Middle frontal gyrus (tissue), 1 donor: ENCODE measurements around the gene NFIC.
"Not testable (repeated sequence)": the region's sequence is repeated elsewhere in the genome, so short reads cannot be mapped to it uniquely, and the experiment has no call there.

Experiments used
- DNase-seq: peaks from one replicate; pipeline ENCODE4 v3.0.0-alpha.2; 2015; ENCODE audit warnings: low spot score; ENCODE audit errors: extremely low spot score

NFIC gene

DNA sequence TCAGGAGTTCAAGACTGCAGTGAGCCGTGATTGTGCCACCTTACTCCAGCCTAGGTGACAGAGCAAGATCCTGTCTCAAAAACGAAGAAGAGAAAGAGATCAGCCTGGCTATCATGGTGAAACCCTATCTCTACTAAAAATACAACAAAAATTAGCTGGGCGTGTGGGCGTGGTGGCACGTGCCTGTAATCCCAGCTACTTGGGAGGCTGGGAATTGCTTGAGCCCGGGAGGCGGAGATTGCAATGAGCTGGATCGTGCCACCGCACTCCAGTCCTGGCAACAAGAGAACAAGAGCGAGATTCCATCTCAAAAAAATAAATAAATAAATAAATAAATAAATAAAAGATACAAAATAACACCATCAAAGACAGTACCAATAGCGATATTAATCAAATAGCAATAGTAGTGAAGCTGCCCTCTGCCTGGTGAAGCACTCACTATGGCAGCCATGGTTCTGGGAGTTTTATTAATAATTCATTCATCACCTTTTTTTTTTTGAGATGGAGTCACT lies 53.9 kb downstream of the NFIC start:
- no peak for DNase-seq

DNA sequence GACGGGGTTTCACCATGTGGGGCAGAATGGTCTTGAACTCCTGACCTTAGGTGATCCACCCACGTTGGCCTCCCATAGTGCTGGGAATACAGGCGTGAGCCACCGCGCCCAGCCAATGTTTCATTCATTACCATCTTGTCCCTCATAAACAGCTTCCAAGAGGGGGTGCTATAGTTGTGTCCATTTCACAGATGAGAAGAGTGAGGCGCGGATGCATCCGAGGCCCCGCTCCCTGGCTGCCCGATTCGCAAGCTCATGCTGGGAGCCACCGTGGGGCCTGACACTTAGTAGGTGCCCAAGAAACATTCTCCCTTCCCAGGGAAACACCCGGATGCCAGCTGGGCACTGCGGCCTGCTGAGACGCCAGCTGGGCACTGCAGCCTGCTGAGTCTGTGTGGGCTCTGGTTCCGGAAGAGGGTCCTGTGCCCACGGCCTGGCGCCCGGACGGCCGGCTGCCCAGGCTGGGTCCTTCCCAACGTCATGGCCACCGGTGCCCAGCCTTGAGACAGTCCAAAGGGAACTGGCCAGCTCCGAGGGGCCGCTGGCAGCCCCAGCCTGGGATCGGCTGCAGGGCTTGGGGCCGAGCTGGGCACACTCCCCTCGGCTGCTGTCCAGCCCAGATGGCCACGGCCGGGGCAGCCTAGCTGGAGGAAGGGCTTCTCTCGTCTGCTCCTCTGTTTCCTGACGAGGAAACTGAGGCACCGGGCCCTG lies 54.7 kb downstream of the NFIC start:
- DNase-seq = no peak

- not testable (repeated sequence) for DNase-seq
Measured at GRCh38 chr19:3421656-3422055, 55.3 kb downstream of the NFIC start.

GRCh38 chr19:3423183-3423829 lies 56.9 kb downstream of the NFIC start:
- DNase-seq = no peak

GRCh38 chr19:3426433-3426832 lies 60.0 kb downstream of the NFIC start:
- DNase-seq = no peak

DNA sequence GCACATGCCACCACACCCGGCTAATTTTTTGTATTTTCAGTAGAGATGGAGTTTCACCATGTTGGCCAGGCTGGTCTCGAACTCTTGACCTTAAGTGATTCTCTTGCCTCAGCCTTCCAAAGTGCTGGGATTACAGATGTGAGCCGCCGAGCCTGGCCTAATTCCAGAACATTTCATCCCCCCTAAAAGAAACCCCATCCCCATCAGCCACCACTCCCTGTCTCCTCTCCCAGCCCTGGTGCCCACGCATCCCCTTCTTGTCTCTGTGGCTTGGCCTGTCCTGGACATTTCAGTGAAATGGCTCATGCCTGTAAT lies 63.9 kb downstream of the NFIC start:
- not testable (repeated sequence) for DNase-seq

DNA sequence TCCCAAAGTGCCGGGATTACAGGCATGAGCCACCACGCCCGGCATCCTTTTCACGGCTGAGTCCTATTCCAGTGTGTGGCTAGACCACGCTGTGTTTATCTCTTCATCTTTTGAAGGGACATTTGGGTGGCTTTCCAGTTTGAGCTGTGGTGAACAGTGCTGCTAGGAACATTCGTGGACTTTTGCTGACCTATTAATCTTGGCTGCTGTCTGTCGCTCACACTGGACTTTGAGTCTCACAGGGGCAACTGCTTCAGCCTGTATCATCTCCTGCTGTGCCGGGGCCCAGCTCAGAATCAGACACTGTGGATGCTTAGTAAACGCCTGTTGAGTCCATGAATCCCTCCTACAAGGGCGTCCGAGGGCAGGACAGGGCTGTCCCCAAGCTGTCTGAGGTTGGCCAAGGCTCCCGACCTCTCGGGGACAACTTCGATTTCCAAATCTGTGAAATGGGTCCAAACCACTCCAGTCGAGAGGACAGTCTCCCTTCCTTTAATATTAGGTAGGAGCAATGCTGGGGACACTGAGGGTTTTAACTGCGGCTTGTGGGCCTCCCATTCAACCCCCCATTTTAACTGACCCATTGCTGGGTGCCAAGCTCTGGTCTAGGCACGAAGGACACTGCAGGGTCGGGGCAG lies 65.5 kb downstream of the NFIC start:
- DNase-seq = no peak

- no peak for DNase-seq
Measured at GRCh38 chr19:3433313-3433712, 66.9 kb downstream of the NFIC start.

DNA sequence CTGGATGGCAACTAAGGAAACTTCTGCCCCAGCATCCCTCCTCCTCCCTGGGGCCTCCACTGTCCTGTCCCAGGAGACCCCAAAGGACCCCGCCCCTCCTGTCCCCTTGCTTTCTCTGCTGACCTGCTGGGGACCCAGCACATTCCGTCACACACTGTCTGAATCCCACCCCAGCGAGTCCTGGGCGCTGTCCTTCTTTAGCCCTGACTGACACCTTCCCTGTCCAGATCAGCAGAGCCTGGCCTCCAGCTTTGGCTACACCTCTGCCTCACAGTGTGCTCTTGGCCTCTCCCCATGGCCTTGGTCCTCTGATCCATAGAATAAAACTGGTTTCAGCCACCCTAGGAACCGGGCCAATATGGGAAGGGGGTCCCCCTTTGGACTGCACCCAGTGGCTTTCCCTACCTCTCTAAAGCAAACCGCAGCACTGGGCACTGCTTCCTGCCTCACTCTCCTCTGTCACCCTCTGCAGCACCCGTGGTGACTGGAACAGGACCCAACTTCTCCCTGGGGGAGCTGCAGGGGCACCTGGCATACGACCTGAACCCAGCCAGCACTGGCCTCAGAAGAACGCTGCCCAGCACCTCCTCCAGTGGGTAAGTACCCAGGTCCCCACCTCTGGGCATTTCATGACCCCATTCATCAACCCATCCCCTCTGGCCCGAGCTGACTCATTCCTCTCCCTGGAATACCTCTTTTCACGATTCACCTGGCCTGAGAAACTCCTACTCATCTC lies 67.6 kb downstream of the NFIC start:
- no peak for DNase-seq

- DNase-seq = peak; percentile 86
Measured at GRCh38 chr19:3434630-3435553, 68.5 kb downstream of the NFIC start.

- DNase-seq = no peak
Measured at GRCh38 chr19:3440082-3440481, 73.7 kb downstream of the NFIC start.

GRCh38 chr19:3441089-3441985 lies 75.0 kb downstream of the NFIC start:
- no peak for DNase-seq

DNA sequence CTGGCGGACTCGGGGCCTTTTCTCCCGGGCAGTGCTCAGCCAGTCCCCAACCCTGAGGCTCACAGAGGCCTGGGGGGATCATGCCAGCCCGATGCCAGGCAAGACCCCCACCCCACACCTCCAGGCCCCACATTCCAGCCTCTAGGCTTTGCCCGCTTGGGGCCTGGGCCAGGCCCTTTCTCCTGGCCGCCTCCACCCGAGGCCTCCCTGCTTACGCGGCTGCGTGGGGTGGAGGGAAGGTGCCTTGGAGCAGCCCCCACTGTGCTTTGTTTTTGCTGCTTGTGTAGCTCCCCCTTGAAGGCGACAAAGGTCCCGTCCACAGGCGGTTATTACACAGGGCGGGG lies 75.6 kb downstream of the NFIC start:
- no peak for DNase-seq

DNA sequence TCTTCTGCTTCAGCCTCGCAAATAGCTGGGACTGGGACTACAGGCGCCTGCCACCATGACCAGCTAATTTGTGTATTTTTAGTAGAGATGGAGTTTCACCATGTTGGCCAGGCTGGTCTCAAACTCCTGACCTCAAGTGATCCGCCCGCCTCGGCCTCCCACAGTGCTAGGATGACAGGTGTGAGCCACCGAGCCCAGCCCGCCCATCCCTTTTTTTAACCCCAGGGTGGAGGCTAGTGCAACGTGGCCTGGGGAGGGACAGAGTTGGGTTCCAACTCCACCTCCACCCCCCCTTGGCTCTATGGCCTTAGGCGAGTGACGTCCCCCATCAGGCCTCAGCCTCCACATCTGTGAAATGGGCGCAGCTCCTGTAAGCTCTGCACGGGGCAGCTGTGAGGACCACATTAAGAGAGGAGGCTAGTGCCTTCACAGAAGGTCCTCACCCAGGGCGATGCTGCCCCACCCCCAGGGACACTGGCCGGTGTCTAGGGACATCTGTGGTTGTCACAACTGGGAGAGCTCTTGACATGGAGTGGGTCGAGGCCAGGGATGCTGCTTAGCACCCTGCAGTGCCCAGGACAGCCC lies 76.2 kb downstream of the NFIC start:
- no peak for DNase-seq

- DNase-seq = peak; percentile 5
Measured at GRCh38 chr19:3443840-3444694, 77.7 kb downstream of the NFIC start.

DNA sequence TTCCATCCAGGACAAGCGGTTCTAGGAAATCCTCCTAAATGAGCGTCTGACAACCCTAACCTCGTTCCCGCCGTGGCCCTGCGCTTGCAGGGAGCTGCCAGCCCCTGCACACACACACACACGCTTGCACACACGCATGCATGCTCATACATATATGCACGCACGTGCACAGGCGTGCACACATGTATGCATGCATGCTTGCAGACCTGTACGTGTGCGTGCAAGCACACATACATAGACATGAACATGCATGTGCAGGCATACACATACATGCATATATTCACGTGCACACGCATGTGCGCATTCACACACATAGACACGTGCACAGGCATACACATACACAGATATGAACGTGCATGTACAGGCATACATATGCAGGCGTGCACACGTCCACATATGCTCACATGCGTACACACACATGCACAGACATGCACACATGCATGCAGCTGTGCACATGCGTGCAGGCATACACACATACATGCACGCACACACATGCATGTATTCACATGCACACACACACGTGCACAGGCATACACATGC lies 78.4 kb downstream of the NFIC start:
- no peak for DNase-seq

DNA sequence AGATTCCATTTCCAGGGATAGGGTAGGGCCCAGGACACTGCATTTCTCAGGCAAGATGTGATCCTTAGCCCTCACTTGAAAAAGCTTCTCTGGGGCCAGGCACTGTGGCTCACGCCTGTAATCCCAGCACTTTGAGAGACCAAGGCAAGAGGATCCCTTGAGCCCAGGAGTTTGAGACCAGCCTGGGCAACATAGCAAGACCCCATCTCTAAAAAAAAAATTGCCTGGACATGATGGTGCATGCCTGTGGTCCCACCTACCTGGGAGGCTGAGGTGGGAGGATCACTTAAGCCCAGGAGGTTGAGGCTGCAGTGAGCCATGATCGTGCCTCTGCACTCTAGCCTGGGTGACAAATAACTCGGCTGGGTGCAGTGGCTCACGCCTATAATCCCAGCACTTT lies 80.3 kb downstream of the NFIC start:
- not testable (repeated sequence) for DNase-seq

DNA sequence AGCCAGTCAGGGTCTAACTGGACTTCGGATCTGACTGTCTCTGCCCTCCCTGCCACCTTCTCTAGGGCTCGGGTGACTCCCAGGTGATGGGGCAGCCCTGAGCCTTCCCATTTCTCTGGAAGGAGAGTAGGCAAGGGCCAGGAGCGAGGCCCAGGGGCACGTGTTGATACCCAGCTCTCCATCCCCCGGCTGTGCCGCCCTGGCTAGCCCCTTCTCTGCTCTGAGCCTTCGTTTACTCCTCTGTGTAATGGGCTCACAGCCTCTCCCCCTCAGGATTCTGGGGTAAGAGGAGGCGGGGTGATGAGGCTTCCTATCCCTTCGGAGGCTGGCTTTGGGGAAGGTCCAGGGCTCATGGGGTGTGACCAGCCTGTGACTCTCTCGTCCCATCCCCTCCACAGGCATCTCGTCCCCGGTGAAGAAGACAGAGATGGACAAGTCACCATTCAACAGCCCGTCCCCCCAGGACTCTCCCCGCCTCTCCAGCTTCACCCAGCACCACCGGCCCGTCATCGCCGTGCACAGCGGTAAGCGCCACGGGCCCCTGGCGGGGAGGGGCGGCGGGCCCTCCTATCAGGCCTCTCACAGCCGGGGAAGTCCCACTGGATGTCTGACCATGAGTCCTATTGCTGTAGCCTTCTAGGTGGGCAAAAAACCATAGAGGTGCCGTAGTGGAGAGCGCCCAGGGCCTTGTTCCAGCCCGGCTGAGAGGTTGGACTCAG lies 82.4 kb downstream of the NFIC start:
- no peak for DNase-seq
